GM19099 (cell line): ENCODE results near the gene HACD4.

Source experiments
- POLR2A ChIP-seq: IDR thresholded peaks from 3 replicates; pipeline ENCODE4 v1.6.1; 2011; ENCODE audit warnings: low read depth; ENCODE audit not compliant: insufficient read length; ENCODE audit errors: extremely low read depth

HACD4 gene

GRCh38 chr9:20990867-20991266, 40.6 kb downstream of the HACD4 start:
- TF ChIP-seq POLR2A: no peak

GRCh38 chr9:20989923-20990341, 41.5 kb downstream of the HACD4 start:
- TF ChIP-seq POLR2A: no peak

- no peak for TF ChIP-seq POLR2A
These were observed 42.6 kb downstream of the HACD4 start for GRCh38 chr9:20988671-20989315.

GRCh38 chr9:20988061-20988460, 43.4 kb downstream of the HACD4 start:
- no peak for TF ChIP-seq POLR2A

GRCh38 chr9:20987521-20987920, 43.9 kb downstream of the HACD4 start:
- no peak for TF ChIP-seq POLR2A

GRCh38 chr9:20985851-20986600, 45.4 kb downstream of the HACD4 start:
- no peak for TF ChIP-seq POLR2A

- TF ChIP-seq POLR2A: no peak
These were observed 46.9 kb downstream of the HACD4 start for GRCh38 chr9:20984506-20984905.

GRCh38 chr9:20981486-20981885, 50.0 kb downstream of the HACD4 start:
- no peak for TF ChIP-seq POLR2A

- no peak for TF ChIP-seq POLR2A
These were observed 50.5 kb downstream of the HACD4 start for GRCh38 chr9:20980832-20981455.

- no peak for TF ChIP-seq POLR2A
These were observed 53.2 kb downstream of the HACD4 start for GRCh38 chr9:20978249-20978648.

- TF ChIP-seq POLR2A: no peak
These were observed 58.8 kb downstream of the HACD4 start for GRCh38 chr9:20972684-20973083.

GRCh38 chr9:20962536-20963225, 68.8 kb downstream of the HACD4 start:
- TF ChIP-seq POLR2A: no peak

- no peak for TF ChIP-seq POLR2A
These were observed 80.7 kb downstream of the HACD4 start for GRCh38 chr9:20950707-20951106.
